ENCODE data around the gene ILK. TPM values are rescaled to one million over a fixed set of nuclear protein-coding genes. Genes with fewer than 3 reads are reported as not detected.

The ILK gene
- total RNA-seq, 1 donor from 2014 or later, result 48.1 TPM

GRCh38 chr11:6619004-6619745, 15.6 kb downstream of the ILK start, which contains the start of gene TPP1:
Gene TPP1, minus strand, starts transcription at chr11:6619422. Its CDS starts 22 bp downstream, at chr11:6619400.
- DNase-seq (ENCODE audit: low spot score in 2 of 2), result peak; percentile 97 to 99
- FAIRE-seq, result peak; percentile 44

GRCh38 chr11:6620636-6621035, 17.1 kb downstream of the ILK start:
- DNase-seq (ENCODE audit: low spot score in 2 of 2) (no peak), FAIRE-seq (no peak)

GRCh38 chr11:6621711-6622211, 18.2 kb downstream of the ILK start:
- no peak for FAIRE-seq
- no peak for DNase-seq (ENCODE audit: low spot score in 2 of 2)

GRCh38 chr11:6622261-6623171, 18.9 kb downstream of the ILK start:
- DNase-seq (ENCODE audit: low spot score in 2 of 2), result no peak
- no peak for FAIRE-seq

- DNase-seq (ENCODE audit: low spot score in 2 of 2), result no peak
- no peak for FAIRE-seq
These were observed 20.1 kb downstream of the ILK start for GRCh38 chr11:6623391-6624363.

GRCh38 chr11:6625156-6625831, 21.7 kb downstream of the ILK start:
- no peak for FAIRE-seq
- no peak for DNase-seq (ENCODE audit: low spot score in 2 of 2)

GRCh38 chr11:6625832-6626420, 22.4 kb downstream of the ILK start:
- FAIRE-seq (no peak), DNase-seq (ENCODE audit: low spot score in 2 of 2) (no peak)

- DNase-seq (ENCODE audit: low spot score in 2 of 2) (peak; percentile 62 to 63), FAIRE-seq (no peak)
These were observed 23.6 kb downstream of the ILK start for GRCh38 chr11:6626971-6627761.

- DNase-seq (ENCODE audit: low spot score in 2 of 2) (no peak), FAIRE-seq (no peak)
These were observed 24.2 kb downstream of the ILK start for GRCh38 chr11:6627762-6628241.

GRCh38 chr11:6628526-6628925, 25.0 kb downstream of the ILK start:
- no peak for DNase-seq (ENCODE audit: low spot score in 2 of 2)
- no peak for FAIRE-seq

- FAIRE-seq (no peak), DNase-seq (ENCODE audit: low spot score in 2 of 2) (no peak)
These were observed 26.0 kb downstream of the ILK start for GRCh38 chr11:6629573-6629891.

- DNase-seq (ENCODE audit: low spot score in 2 of 2) (no peak), FAIRE-seq (no peak)
These were observed 26.5 kb downstream of the ILK start for GRCh38 chr11:6629892-6630631.

- no peak for FAIRE-seq
- DNase-seq (ENCODE audit: low spot score in 2 of 2), result no peak
These were observed 27.2 kb downstream of the ILK start for GRCh38 chr11:6630632-6631291.

GRCh38 chr11:6631361-6631890, 27.9 kb downstream of the ILK start:
- no peak for FAIRE-seq

GRCh38 chr11:6632116-6633073, 28.8 kb downstream of the ILK start:
- FAIRE-seq (no peak), DNase-seq (ENCODE audit: low spot score in 2 of 2) (no peak)

More at GRCh38 chr11:6631361-6631890, 27.9 kb downstream of the ILK start:
- DNase-seq (ENCODE audit: low spot score in 2 of 2), result no peak

Data from frontal cortex (tissue), 4 donors.